ENCODE data around the gene TMEM72.

- TF ChIP-seq CTCF (IDR thresholded peaks at IDR 0.05; ENCODE audit: low read depth, low read length, missing input control) (peak; percentile 97), GABPA (IDR thresholded peaks at IDR 0.05 in 1 of 2, conservative IDR thresholded peaks at IDR 0.05 in 1 of 2) (no peak)
These were observed 46.4 kb upstream of the TMEM72 start for GRCh38 chr10:44864637-44865288.
